ENCODE results near the gene DNAJC24. TPM values are rescaled to one million over a fixed set of nuclear protein-coding genes. Genes with fewer than 3 reads are reported as not detected.

DNAJC24 gene
- total RNA-seq, 2 donors from 2014 or later, result 10.5 to 18.9 TPM

DNA sequence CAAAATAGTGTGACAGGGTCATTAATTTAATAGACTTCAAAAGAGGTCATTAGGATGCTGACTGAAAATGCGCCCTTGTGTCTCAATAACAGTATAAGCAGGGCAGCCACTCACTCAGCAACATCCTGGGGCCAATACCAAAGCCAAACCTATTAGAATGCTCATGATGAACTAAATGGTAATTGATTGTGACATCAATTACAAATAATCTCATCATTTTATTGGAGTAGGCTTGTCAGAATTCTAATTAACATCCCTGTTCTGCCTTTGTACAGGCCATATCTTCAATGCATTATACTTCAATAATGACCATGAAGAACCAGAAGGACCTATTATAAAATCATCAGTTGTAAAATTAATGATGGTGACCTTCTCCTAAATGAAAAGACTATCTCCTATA is 64.2 kb downstream of the DNAJC24 start:
- Mint-ChIP-seq H3K9me3 (no peaks in the 10 kb centered on the region), H3K27me3 (no peaks in the 10 kb centered on the region), H3K4me1 (no peaks in the 10 kb centered on the region), H3K36me3 (ENCODE audit: low read depth) (peaks cover 35% of the 10 kb centered on the region), H3K4me3 (no peak overlapping the region), H3K27ac (no peak overlapping the region)
- ATAC-seq (replicated peaks), result no peak

DNA sequence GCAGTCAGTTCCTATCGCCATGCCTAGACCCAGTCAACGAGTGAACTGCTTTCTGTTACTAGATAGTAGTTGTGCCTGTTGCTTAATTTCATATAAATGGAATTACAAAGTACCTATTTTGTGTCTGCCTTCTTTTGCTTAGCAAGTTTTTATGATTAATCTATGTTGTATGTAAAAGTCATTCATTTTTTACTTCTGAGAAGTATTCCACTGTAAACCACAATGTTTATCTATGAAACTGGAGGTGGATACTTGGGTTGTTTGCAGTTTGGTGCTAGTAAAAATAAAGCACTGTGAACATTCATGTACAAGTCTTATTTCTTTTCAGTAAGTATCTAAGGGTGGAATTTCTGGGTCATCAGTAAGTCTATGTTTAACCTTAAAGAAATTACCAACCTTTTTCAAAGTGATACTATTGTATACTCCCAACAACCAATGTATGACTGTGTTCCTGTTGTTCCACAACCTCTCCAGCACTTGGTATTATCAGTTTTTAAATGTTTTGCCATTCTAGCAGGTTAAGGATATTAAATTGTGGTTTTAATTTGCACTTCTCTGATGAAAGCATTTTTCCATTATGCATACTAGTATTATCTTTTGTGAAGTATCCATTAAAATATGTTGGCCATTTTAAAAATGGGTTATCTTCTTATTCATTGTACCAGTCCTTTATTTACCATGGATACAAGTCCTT is 68.2 kb downstream of the DNAJC24 start:
- Mint-ChIP-seq H3K9me3 (no peaks in the 10 kb centered on the region), H3K27me3 (no peaks in the 10 kb centered on the region), H3K27ac (no peak overlapping the region), H3K4me1 (no peaks in the 10 kb centered on the region), H3K4me3 (no peak overlapping the region), H3K36me3 (ENCODE audit: low read depth) (peaks cover 1% of the 10 kb centered on the region)
- ATAC-seq (replicated peaks), result peak; percentile 51

DNA sequence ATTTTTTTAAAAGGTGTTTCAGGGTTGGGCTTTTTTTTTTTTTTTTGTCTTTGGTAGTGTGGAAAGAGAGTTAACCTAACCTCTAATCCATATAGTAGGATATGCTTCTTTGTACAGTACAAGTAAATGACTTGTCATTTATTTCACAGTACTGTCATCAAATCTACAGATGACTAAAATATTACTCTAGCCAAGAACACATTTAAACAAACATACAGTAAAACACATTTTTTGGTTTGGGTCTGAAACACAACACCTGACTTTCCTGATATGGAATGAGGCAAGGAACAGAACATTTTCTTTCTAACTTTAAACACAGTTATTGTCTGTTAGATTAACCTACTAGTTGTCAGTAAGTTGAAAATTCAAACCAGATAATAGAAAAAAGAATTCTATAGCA is 71.6 kb downstream of the DNAJC24 start:
- Mint-ChIP-seq H3K27ac (no peak overlapping the region), H3K27me3 (no peaks in the 10 kb centered on the region)
- no peak for ATAC-seq (replicated peaks)

DNA sequence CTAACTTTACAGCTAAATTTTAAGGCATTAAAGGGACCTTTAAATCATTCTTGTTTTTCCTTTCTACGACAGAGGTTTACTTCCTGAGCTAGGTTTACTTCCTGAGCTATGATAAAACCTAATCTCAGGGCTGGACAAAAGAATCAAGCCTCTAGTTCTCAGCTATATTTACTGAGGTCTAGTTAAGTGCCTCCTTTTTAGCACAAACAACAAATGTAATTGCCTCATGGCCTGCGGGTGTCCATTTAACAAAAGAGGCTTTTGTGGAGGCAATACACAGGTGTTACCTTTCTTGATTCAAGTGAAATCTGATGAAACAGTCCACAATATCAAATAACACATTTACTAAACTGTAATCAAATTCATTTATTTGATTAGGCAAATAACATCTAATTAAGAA is 72.4 kb downstream of the DNAJC24 start:
- Mint-ChIP-seq H3K27me3 (no peaks in the 10 kb centered on the region), H3K4me3 (no peak overlapping the region), H3K27ac (no peak overlapping the region), H3K9me3 (no peaks in the 10 kb centered on the region), H3K36me3 (ENCODE audit: low read depth) (peaks cover 1% of the 10 kb centered on the region), H3K4me1 (no peaks in the 10 kb centered on the region)
- no peak for ATAC-seq (replicated peaks)

More for the DNA sequence above, 71.6 kb downstream of the DNAJC24 start:
- no peaks in the 10 kb centered on the region for H3K4me1 Mint-ChIP-seq
- no peak overlapping the region for H3K4me3 Mint-ChIP-seq
- H3K9me3 Mint-ChIP-seq, result no peaks in the 10 kb centered on the region
- H3K36me3 Mint-ChIP-seq (ENCODE audit: low read depth), result no peaks in the 10 kb centered on the region

DNA sequence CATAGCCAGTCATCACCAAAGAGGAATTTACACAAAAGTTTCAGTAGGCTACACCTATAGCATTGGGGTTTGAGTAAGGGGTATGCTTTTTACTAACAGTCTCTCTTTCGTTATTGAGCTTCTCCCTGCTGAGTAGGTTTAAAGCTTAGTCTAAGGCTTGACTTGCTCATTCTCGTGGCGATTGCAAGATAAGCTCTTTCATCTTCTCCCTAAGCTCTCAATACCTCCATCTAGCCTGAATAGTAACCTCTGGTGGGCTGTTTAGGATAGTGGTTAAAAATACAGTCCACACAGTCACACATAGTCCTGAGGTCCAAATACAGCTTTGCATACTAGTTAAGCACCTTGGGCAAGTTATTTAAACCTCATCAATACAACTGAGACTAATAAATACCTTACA is 74.1 kb downstream of the DNAJC24 start:
- H3K9me3 Mint-ChIP-seq, result no peaks in the 10 kb centered on the region

DNA sequence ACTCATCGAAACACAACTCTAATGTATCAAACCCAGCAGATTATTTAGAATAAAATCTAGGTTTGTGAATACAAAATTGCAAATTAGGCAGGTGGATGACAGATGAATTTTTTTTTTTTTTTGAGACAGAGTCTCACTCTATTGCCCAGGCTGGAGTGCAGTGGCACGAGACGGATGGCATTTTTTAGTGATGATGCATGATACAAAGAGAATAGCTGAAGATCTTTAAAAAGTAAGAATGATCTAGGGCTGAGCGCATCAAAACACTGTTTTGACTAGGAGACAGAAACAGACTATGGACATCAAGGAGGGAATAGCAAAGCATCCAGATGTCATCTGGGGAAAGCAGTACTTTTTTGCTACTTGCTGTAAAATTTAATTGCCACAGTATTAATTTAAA is 76.0 kb downstream of the DNAJC24 start:
- Mint-ChIP-seq H3K4me1 (no peaks in the 10 kb centered on the region), H3K27me3 (no peaks in the 10 kb centered on the region), H3K36me3 (ENCODE audit: low read depth) (peaks cover 22% of the 10 kb centered on the region), H3K9me3 (no peaks in the 10 kb centered on the region), H3K27ac (no peak overlapping the region), H3K4me3 (no peak overlapping the region)
- ATAC-seq (replicated peaks), result no peak

More for the DNA sequence above, 74.1 kb downstream of the DNAJC24 start:
- no peak overlapping the region for H3K27ac Mint-ChIP-seq
- ATAC-seq (replicated peaks), result no peak
- no peak overlapping the region for H3K4me3 Mint-ChIP-seq
- H3K27me3 Mint-ChIP-seq, result no peaks in the 10 kb centered on the region
- H3K36me3 Mint-ChIP-seq (ENCODE audit: low read depth), result peaks cover 14% of the 10 kb centered on the region
- H3K4me1 Mint-ChIP-seq, result no peaks in the 10 kb centered on the region

DNA sequence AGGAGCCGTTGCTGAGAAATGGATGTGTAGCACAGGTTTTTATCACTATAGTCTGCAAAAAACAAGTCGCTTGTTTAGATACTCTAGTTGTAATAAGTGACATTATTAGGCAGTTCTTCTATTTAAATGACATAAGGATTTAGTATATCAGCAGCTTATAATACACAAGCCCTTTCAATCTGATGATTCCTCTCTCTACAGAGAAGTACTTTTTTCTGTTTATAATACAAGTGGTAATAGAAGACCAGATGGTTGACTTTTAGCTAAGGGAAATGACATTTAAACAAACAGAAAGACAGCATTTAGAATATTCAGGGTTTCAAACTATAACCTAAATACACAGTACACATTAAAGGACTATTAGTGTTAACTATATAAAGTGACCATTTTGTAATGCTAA is 79.4 kb downstream of the DNAJC24 start:
- no peaks in the 10 kb centered on the region for H3K4me1 Mint-ChIP-seq
- H3K27ac Mint-ChIP-seq, result no peak overlapping the region
- no peaks in the 10 kb centered on the region for H3K9me3 Mint-ChIP-seq
- no peak for ATAC-seq (replicated peaks)
- peaks cover 46% of the 10 kb centered on the region for H3K36me3 Mint-ChIP-seq (ENCODE audit: low read depth)
- H3K4me3 Mint-ChIP-seq, result no peak overlapping the region
- no peaks in the 10 kb centered on the region for H3K27me3 Mint-ChIP-seq

DNA sequence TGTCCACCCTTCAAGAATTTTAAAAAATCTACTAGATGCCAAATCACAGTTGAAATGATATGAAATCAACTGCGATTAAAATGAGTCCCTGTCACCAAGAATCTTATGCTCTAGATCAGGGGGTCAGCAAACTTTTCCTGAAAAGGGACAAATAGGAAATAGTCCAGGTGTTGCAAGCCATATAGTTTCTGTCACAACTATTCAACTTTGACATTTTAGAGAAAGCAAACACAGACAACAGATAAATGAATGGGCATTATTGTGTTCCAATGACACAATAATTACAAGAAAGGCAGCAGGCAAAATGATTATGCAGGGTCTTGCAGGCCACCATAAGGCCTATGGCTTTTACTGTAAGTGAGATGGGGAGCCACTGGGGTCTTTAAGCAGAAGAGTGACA is 81.2 kb downstream of the DNAJC24 start:
- no peak for ATAC-seq (replicated peaks)
- H3K27me3 Mint-ChIP-seq, result no peaks in the 10 kb centered on the region
- no peak overlapping the region for H3K4me3 Mint-ChIP-seq
- no peak overlapping the region for H3K27ac Mint-ChIP-seq
- H3K36me3 Mint-ChIP-seq (ENCODE audit: low read depth), result peaks cover 57% of the 10 kb centered on the region
- H3K4me1 Mint-ChIP-seq, result no peaks in the 10 kb centered on the region
- H3K9me3 Mint-ChIP-seq, result no peaks in the 10 kb centered on the region

DNA sequence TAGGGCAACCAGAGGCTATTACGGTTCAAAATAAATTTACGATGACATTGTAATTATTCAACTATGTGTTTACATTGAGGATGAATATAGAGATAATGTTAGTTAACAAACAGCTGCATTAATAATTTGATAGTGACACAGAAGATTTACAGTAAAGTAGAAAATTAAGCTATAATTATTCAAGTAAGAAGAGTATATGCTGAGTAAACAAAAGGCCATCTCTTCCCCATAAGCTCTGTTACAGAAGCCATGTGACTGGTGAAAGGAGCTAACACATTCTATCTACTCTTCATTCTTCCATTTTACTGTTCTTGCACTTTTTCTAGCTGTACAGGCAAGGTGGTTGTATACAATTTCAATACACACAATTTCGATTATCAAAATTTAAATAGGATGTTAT is 85.5 kb downstream of the DNAJC24 start:
- Mint-ChIP-seq H3K27ac (no peak overlapping the region), H3K27me3 (no peaks in the 10 kb centered on the region), H3K4me1 (no peaks in the 10 kb centered on the region), H3K4me3 (no peak overlapping the region), H3K36me3 (ENCODE audit: low read depth) (peaks cover 49% of the 10 kb centered on the region), H3K9me3 (no peaks in the 10 kb centered on the region)
- ATAC-seq (replicated peaks), result no peak

DNA sequence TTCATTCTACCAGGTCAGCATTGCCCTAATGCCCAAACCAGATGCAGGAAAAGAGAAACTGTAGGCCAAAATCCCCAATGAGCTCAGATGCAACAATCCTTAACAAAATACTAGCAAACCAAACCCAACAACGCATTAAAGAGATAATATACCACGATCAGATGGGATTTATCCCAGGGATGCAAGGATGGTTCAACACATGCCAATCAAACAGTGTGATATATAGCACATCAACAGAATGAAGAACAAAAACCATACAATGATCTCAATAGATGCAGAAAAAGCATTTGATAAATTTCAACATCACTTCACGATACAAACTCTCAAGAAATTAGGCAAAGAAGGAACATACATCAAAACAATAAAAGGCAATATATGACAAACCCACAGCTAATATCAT is 94.8 kb downstream of the DNAJC24 start:
- Mint-ChIP-seq H3K9me3 (peaks cover 11% of the 10 kb centered on the region), H3K27me3 (no peaks in the 10 kb centered on the region), H3K27ac (no peak overlapping the region), H3K4me3 (no peak overlapping the region), H3K4me1 (no peaks in the 10 kb centered on the region), H3K36me3 (ENCODE audit: low read depth) (peaks cover 49% of the 10 kb centered on the region)
- ATAC-seq (replicated peaks), result no peak

DNA sequence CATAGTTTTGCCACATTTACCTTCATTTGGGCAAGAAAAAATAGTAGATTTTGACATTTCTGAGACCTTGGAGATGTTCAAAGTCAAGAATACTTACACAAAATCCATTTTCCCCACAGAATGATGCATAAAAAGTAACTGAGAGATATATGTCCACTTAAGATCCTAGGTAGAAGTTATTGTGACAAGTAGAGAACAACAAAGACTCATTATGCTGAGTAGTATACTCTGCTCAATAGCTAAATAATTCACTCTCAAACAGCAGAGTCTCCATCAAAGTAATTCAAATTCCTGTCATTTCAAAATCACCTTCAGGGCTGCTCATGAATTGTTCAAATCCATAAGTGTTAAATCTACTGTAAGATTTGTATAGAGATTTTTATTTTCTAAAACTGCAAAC is 104.4 kb downstream of the DNAJC24 start:
- Mint-ChIP-seq H3K27ac (no peak overlapping the region), H3K9me3 (peaks cover 3% of the 10 kb centered on the region), H3K27me3 (no peaks in the 10 kb centered on the region), H3K4me3 (no peak overlapping the region), H3K4me1 (peaks cover 4% of the 10 kb centered on the region), H3K36me3 (ENCODE audit: low read depth) (peaks cover 5% of the 10 kb centered on the region)
- ATAC-seq (replicated peaks), result no peak

DNA sequence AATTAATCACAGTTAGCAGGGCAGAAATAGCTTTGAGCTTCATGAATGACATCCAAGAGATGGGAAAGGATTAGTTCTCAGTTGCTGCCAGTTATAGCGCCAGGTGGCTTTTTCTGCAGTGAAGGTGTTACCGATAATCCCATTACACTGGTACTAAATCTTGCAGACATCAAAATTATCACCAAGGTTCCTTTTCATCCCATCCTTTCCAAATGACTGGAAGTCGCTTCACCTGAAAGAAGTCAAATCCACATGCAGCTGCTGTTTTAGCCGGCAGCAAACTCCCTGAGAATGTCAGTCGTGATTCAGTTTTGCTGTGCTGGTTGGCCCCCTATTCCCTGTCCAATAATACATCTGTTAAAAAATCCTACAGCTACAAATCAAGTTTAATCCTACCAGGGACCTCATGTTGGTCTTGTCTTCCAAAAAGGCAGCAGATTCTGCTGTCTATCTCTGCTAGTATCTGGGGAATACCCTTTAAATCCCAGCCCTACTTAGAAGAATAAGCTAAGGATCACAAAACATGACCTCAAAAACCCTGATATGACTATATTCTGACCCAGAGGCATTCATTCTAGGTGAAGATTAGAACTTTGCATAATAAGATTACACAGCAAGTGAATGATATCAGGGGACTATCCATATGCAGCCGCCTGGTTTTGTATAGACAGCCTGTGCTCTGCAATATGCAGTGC is 108.0 kb downstream of the DNAJC24 start:
- peaks cover 4% of the 10 kb centered on the region for H3K4me1 Mint-ChIP-seq
- peak; percentile 53 for ATAC-seq (replicated peaks)
- H3K9me3 Mint-ChIP-seq, result no peaks in the 10 kb centered on the region
- no peaks in the 10 kb centered on the region for H3K27me3 Mint-ChIP-seq
- H3K4me3 Mint-ChIP-seq, result no peak overlapping the region
- no peak overlapping the region for H3K27ac Mint-ChIP-seq
- H3K36me3 Mint-ChIP-seq (ENCODE audit: low read depth), result no peaks in the 10 kb centered on the region

DNA sequence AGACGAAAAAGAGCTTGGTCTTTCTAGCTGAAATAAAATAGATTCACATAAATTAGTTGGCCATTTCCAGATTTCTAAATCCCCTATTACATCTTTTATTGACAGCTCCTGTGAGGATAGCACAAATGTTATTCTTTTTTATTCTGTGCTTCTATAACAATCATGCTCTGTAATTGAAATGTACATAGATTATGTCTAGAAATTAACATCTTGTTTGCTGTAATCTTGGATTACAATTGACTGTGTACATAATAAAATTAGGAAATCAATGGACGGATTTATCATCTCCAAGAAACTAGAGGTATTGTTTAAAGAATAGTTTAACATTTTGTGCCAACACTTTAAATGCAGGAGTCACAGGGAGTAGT is 108.5 kb downstream of the DNAJC24 start:
- Mint-ChIP-seq H3K4me3 (no peak overlapping the region), H3K36me3 (ENCODE audit: low read depth) (no peaks in the 10 kb centered on the region), H3K9me3 (no peaks in the 10 kb centered on the region), H3K27me3 (no peaks in the 10 kb centered on the region), H3K4me1 (peaks cover 4% of the 10 kb centered on the region), H3K27ac (no peak overlapping the region)
- ATAC-seq (replicated peaks), result no peak

DNA sequence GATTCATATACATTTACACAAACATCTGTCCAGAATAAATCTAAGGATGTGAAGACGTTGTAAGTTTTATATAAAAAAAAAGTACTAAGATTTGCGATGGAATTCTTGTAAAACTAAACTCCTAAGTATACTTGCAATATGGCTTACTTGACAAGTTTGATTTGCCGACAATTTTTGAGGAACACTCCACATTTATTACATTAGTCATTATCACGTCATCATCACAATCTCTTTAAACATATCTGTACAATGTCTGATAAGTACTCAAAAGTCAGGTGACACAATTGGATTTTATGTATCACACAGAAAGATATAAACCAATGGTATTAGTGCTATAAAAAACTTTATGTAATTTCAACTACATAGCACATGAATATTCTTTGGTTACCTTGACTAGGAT is 109.4 kb downstream of the DNAJC24 start:
- ATAC-seq (replicated peaks), result no peak
- no peak overlapping the region for H3K27ac Mint-ChIP-seq
- no peaks in the 10 kb centered on the region for H3K36me3 Mint-ChIP-seq (ENCODE audit: low read depth)
- peaks cover 4% of the 10 kb centered on the region for H3K4me1 Mint-ChIP-seq
- no peaks in the 10 kb centered on the region for H3K9me3 Mint-ChIP-seq
- no peak overlapping the region for H3K4me3 Mint-ChIP-seq
- H3K27me3 Mint-ChIP-seq, result no peaks in the 10 kb centered on the region

DNA sequence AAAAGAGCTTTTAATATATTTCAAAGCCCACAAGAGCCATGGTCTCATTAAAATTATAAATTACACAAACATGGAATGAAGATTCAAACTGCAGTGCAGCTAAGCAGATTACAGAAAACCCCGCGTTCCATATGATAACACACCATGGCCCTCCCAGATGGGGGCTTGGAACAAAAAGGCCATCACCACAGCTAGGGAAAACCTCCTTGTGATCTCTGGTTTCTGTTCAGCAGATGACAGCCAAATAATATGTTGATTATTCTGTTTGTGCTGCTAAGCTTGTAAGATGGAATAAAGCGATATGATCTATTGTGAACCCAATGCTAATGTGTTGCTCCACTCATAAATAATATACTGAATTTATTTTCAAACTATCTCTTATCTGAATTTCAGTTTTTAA is 111.3 kb downstream of the DNAJC24 start:
- no peak overlapping the region for H3K27ac Mint-ChIP-seq
- no peaks in the 10 kb centered on the region for H3K4me1 Mint-ChIP-seq
- no peak overlapping the region for H3K4me3 Mint-ChIP-seq
- no peaks in the 10 kb centered on the region for H3K27me3 Mint-ChIP-seq
- H3K9me3 Mint-ChIP-seq, result no peaks in the 10 kb centered on the region
- no peak for ATAC-seq (replicated peaks)
- H3K36me3 Mint-ChIP-seq (ENCODE audit: low read depth), result no peaks in the 10 kb centered on the region

Data from activated T-helper 17 cell treated with anti-CD3 and anti-CD28 coated beads, Interleukin-2, amount 50 U/mL, for 72 hours (primary cell).